ENCODE measurements around the gene BANF2. TPM values are rescaled to one million over a fixed set of nuclear protein-coding genes. Genes with fewer than 3 reads are reported as not detected.
A peak's percentile ranks its signal among the peaks of the same experiment; 100 is the strongest.

BANF2 gene
- total and polyA plus RNA-seq, 2 experiments from 2014 or later: not detected

DNA sequence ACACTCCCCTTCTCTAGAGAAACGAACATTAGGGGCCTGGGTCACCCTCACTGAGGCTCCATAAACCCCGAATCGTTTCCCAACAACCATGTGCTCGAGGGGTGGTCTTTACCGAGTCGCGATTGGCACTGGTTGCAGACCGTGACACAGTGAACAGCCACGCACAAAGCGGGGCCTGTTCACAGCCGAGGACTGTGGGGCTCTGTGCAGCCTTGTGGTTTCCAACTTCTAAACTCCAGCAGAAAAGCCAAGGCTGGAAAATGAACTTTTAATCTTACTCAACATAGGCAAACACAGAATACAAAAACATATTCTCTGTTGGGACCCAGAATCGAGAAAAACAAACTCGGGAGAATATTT lies 36.7 kb upstream of the BANF2 start:
- Histone ChIP-seq H3K4me2 (ENCODE audit: unreplicated experiment) (peak overlapping the region; percentile 59), H4K20me1 (ENCODE audit: insufficient read depth) (peaks cover 16% of the 10 kb centered on the region; the same call in 1 of the 2 replicates), H3K4me1 (ENCODE audit: insufficient read depth) (peaks cover 79% of the 10 kb centered on the region), H3F3A (ENCODE audit: insufficient read depth) (peaks cover 92% of the 10 kb centered on the region), H3K9ac (peak overlapping the region; percentile 62), H3K9me2 (ENCODE audit: insufficient read depth) (no peaks in the 10 kb centered on the region), H3K9me3 (ENCODE audit: low read depth) (no peaks in the 10 kb centered on the region), H3K27me3 (replicated peaks; ENCODE audit: insufficient read depth) (no peaks in the 10 kb centered on the region), H2AFZ (no peak overlapping the region), H3K4me3 (no peak overlapping the region; the same call in 1 of the 2 replicates), H3K79me2 (ENCODE audit: insufficient read depth) (peaks cover 100% of the 10 kb centered on the region), H3K36me3 (ENCODE audit: low read depth) (peaks cover 19% of the 10 kb centered on the region), H3K27ac (peak overlapping the region; percentile 91)
- no peak for TF ChIP-seq EZH2 (IDR thresholded peaks at IDR 0.05; ENCODE audit: insufficient read depth, poor library complexity, severe bottlenecking)
- no peak for TF ChIP-seq EZH2phosphoT487 (IDR thresholded peaks at IDR 0.05; ENCODE audit: insufficient read depth, low read depth)
- in situ Hi-C loops (cut with MboI): loop anchor here (25.0 kb wide), 1 partner anchor 499 kb away; no protein-coding TSS in a partner anchor
- no peak for DNase-seq
- WGBS, 2 experiments (ENCODE audit: low coverage in 1 of 2, low lambda C conversion rate in 2 of 2, missing lambda C conversion rate in 2 of 2): 85 to 88% methylated on average over 13 of the region's 13 CpGs

DNA sequence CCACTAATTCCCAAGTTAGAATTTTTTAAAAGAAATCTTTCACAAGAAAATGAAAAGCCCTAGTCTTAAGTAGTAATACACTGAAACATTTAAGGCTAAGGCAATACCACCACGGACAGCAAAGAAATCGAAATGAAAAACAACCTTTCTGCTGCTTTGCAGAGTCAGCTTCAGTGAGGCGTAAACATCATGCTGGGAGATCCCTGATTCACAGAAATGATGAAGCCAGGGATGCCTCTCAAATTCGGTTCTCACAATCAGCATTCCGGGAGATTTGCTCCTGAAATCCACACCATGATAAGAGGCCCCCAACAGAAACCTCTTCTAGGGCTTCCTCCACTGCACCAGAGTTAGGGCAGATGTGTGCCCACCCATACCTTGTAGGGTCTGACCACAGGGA lies 36.3 kb upstream of the BANF2 start:
- WGBS, 2 experiments (ENCODE audit: low coverage in 1 of 2, low lambda C conversion rate in 2 of 2, missing lambda C conversion rate in 2 of 2): 59% methylated on average over 5 of the region's 5 CpGs
- 0 out of 2 replicates have a peak overlapping the region, but pooled peaks have one; percentile 3 for H3K9ac ChIP-seq
- peaks cover 79% of the 10 kb centered on the region for H3K4me1 ChIP-seq (ENCODE audit: insufficient read depth)
- H3F3A ChIP-seq (ENCODE audit: insufficient read depth): peaks cover 88% of the 10 kb centered on the region
- no peaks in the 10 kb centered on the region for H3K9me3 ChIP-seq (ENCODE audit: low read depth)
- H3K27me3 ChIP-seq (replicated peaks; ENCODE audit: insufficient read depth): no peaks in the 10 kb centered on the region
- H3K36me3 ChIP-seq (ENCODE audit: low read depth): peaks cover 16% of the 10 kb centered on the region
- DNase-seq: peak; percentile 48
- H3K9me2 ChIP-seq (ENCODE audit: insufficient read depth): no peaks in the 10 kb centered on the region
- no peak overlapping the region for H2AFZ ChIP-seq
- peaks cover 16% of the 10 kb centered on the region; the same call in 1 of the 2 replicates for H4K20me1 ChIP-seq (ENCODE audit: insufficient read depth)
- no peak overlapping the region for H3K4me2 ChIP-seq (ENCODE audit: unreplicated experiment)
- in situ Hi-C loops (cut with MboI): loop anchor here (25.0 kb wide), 1 partner anchor 499 kb away; no protein-coding TSS in a partner anchor
- TF ChIP-seq EZH2phosphoT487 (IDR thresholded peaks at IDR 0.05; ENCODE audit: insufficient read depth, low read depth): no peak
- peak overlapping the region; percentile 91 for H3K27ac ChIP-seq
- peaks cover 100% of the 10 kb centered on the region for H3K79me2 ChIP-seq (ENCODE audit: insufficient read depth)
- no peak overlapping the region for H3K4me3 ChIP-seq

DNA sequence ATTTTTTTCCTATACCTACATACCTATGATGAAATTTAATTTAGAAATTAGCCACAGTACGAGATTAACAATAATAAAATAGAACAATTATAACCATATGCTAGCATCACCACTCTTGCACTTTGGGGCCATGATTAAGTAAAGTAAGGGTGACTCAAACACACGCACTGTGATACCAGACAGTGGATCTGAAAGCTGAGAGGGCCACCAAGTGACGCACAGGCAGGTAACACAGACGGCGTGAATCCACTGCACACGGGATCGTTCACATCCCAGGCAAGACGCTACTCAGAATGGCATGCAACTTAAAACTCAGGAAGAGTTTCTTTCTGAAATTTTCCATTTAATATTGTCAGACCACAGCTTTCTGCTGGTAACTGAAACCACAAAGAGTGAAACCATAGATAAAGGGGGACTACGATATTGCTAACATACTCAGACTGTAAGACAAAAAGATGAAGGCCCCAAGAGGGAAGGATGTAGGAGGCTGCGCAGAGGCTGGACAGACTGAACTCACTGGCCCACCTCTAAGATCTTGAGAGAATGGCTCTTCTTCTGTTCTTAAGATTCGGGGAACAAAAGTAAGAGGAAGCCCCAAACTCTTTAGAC lies 35.6 kb upstream of the BANF2 start:
- no peak for DNase-seq
- H3F3A ChIP-seq (ENCODE audit: insufficient read depth): peaks cover 89% of the 10 kb centered on the region
- no peak overlapping the region for H3K4me3 ChIP-seq
- WGBS, 2 experiments (ENCODE audit: low coverage in 1 of 2, low lambda C conversion rate in 2 of 2, missing lambda C conversion rate in 2 of 2): 72 to 74% methylated on average over 11 of the region's 11 CpGs
- H2AFZ ChIP-seq: no peak overlapping the region
- H3K79me2 ChIP-seq (ENCODE audit: insufficient read depth): peaks cover 100% of the 10 kb centered on the region
- no peaks in the 10 kb centered on the region for H3K27me3 ChIP-seq (replicated peaks; ENCODE audit: insufficient read depth)
- peak overlapping the region; percentile 91 for H3K27ac ChIP-seq
- no peak for TF ChIP-seq EZH2 (IDR thresholded peaks at IDR 0.05; ENCODE audit: insufficient read depth, poor library complexity, severe bottlenecking)
- TF ChIP-seq EZH2phosphoT487 (IDR thresholded peaks at IDR 0.05; ENCODE audit: insufficient read depth, low read depth): no peak
- H3K4me2 ChIP-seq (ENCODE audit: unreplicated experiment): no peak overlapping the region
- no peaks in the 10 kb centered on the region for H3K9me3 ChIP-seq (ENCODE audit: low read depth)
- 0 out of 2 replicates have a peak overlapping the region, but pooled peaks have one; percentile 3 for H3K9ac ChIP-seq
- in situ Hi-C loops (cut with MboI): loop anchor here (25.0 kb wide), 1 partner anchor 498 kb away; no protein-coding TSS in a partner anchor
- H3K4me1 ChIP-seq (ENCODE audit: insufficient read depth): peaks cover 83% of the 10 kb centered on the region
- H3K36me3 ChIP-seq (ENCODE audit: low read depth): peaks cover 14% of the 10 kb centered on the region
- no peaks in the 10 kb centered on the region for H3K9me2 ChIP-seq (ENCODE audit: insufficient read depth)
- peaks cover 16% of the 10 kb centered on the region; the same call in 1 of the 2 replicates for H4K20me1 ChIP-seq (ENCODE audit: insufficient read depth)

DNA sequence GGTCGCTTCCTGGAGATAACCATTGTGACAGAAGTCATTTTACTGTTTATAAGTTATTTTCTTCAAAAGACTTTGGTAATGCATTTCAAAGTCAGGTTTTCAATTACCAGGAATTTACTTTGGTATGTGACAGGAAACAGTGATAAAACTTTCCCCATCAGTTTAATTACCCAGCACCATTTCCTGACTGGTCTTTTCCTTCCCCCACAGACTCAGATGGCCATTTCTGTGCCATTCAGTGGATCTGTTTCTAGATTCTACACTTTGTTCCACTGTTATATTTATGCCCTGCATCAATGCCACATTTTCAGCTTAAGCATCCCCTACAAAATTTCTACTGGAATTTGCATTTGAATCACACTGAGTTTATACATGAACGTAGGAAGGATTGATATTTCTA lies 34.0 kb upstream of the BANF2 start:
- H3K4me2 ChIP-seq (ENCODE audit: unreplicated experiment): peak overlapping the region; percentile 40
- H4K20me1 ChIP-seq (ENCODE audit: insufficient read depth): peaks cover 22% of the 10 kb centered on the region; the same call in 1 of the 2 replicates
- in situ Hi-C loops (cut with MboI): loop anchor here (25.0 kb wide), 1 partner anchor 497 kb away; no protein-coding TSS in a partner anchor
- TF ChIP-seq EZH2phosphoT487 (IDR thresholded peaks at IDR 0.05; ENCODE audit: insufficient read depth, low read depth): no peak
- no peak for TF ChIP-seq EZH2 (IDR thresholded peaks at IDR 0.05; ENCODE audit: insufficient read depth, poor library complexity, severe bottlenecking)
- H2AFZ ChIP-seq: no peak overlapping the region
- DNase-seq: no peak
- peaks cover 88% of the 10 kb centered on the region for H3K4me1 ChIP-seq (ENCODE audit: insufficient read depth)
- H3K79me2 ChIP-seq (ENCODE audit: insufficient read depth): peaks cover 100% of the 10 kb centered on the region
- WGBS, 2 experiments (ENCODE audit: low coverage in 1 of 2, low lambda C conversion rate in 2 of 2, missing lambda C conversion rate in 2 of 2): 76 to 79% methylated on average over 2 of the region's 2 CpGs
- H3K9ac ChIP-seq: peak overlapping the region; percentile 10
- peaks cover 17% of the 10 kb centered on the region for H3K36me3 ChIP-seq (ENCODE audit: low read depth)
- H3K4me3 ChIP-seq: 0 out of 2 replicates have a peak overlapping the region, but pooled peaks have one; percentile 3
- peak overlapping the region; percentile 91 for H3K27ac ChIP-seq
- H3K9me2 ChIP-seq (ENCODE audit: insufficient read depth): no peaks in the 10 kb centered on the region
- peaks cover 89% of the 10 kb centered on the region for H3F3A ChIP-seq (ENCODE audit: insufficient read depth)
- H3K9me3 ChIP-seq (ENCODE audit: low read depth): no peaks in the 10 kb centered on the region
- H3K27me3 ChIP-seq (replicated peaks; ENCODE audit: insufficient read depth): no peaks in the 10 kb centered on the region

All from GM23248 (cell line).